Measurements from ENCODE around the gene SEPHS2. TPM values are rescaled to one million over a fixed set of nuclear protein-coding genes. Genes with fewer than 3 reads are reported as not detected.
"Not testable (repeated sequence)": the region's sequence is repeated elsewhere in the genome, so short reads cannot be mapped to it uniquely, and the experiment has no call there.

The SEPHS2 gene
- total RNA-seq, 4 donors from 2014 or later, result 21.6 to 36.1 (median 25.2) TPM

DNA sequence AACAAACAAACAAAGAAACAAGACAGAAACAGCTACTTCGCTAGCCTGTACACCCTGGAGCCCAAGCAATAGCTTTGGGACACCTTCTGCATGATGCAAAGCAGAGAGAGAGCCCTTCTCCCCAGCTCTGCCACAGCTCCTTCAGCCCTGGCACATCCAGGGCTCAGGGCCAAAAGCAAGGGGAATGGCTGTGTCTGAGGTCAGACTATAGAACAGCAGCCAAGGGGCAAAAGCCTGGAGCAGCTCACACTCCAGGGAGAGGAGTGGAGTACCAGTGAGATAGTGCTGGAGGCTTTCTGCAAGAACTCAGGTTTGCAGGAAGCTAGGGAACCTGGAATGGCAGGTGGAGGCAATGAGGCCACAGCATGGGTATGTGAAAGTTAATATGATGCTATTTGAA is 11.6 kb upstream of the SEPHS2 start:
- H3K27ac ChIP-seq, result no peak overlapping the region
- H3K36me3 ChIP-seq, result no peaks in the 10 kb centered on the region
- H3K4me3 ChIP-seq, result no peak overlapping the region
- no peak for TF ChIP-seq POLR2AphosphoS5 (IDR thresholded peaks at IDR 0.05)
- no peak for TF ChIP-seq POLR2A (IDR thresholded peaks at IDR 0.05)
- TF ChIP-seq EP300 (IDR thresholded peaks at IDR 0.05), result no peak
- TF ChIP-seq, protein P1, sequence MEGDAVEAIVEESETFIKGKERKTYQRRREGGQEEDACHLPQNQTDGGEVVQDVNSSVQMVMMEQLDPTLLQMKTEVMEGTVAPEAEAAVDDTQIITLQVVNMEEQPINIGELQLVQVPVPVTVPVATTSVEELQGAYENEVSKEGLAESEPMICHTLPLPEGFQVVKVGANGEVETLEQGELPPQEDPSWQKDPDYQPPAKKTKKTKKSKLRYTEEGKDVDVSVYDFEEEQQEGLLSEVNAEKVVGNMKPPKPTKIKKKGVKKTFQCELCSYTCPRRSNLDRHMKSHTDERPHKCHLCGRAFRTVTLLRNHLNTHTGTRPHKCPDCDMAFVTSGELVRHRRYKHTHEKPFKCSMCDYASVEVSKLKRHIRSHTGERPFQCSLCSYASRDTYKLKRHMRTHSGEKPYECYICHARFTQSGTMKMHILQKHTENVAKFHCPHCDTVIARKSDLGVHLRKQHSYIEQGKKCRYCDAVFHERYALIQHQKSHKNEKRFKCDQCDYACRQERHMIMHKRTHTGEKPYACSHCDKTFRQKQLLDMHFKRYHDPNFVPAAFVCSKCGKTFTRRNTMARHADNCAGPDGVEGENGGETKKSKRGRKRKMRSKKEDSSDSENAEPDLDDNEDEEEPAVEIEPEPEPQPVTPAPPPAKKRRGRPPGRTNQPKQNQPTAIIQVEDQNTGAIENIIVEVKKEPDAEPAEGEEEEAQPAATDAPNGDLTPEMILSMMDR (IDR thresholded peaks at IDR 0.05), result no peak
- no peaks in the 10 kb centered on the region for H3K27me3 ChIP-seq
- no peak for ATAC-seq
- no CpG with 5 or more reads among the region's 1 CpG for WGBS, 2 donors (ENCODE audit: low coverage in 1 of 2)
- no peaks in the 10 kb centered on the region for H3K9me3 ChIP-seq
- no peaks in the 10 kb centered on the region for H3K4me1 ChIP-seq

DNA sequence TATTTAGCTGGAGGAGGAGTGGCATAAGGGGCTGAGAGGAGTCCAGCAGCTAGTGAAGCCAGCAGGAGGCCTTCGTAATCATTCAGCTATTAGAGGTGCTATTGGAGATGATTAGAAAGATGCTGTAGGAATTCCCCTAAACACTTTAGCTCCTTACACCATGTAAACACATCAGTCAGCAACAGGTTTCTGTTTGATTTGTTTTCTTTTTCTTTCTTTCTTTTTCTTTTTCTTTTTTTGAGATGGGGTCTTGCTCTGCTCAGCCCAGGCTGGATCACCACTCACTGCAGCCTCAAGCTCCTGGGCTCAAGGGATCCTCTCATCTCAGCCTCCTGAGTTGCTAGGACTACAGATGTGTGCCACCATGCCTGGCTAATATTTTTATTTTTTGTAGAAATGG is 10.6 kb upstream of the SEPHS2 start:
- Histone ChIP-seq H3K27me3 (no peaks in the 10 kb centered on the region), H3K27ac (no peak overlapping the region), H3K36me3 (no peaks in the 10 kb centered on the region), H3K9me3 (no peaks in the 10 kb centered on the region), H3K4me3 (no peak overlapping the region), H3K4me1 (no peaks in the 10 kb centered on the region)
- 70% methylated on average over 1 of the region's 1 CpG; no CpG with 5 or more reads in 1 of the 2 donors for WGBS, 2 donors (ENCODE audit: low coverage in 1 of 2)
- ATAC-seq, result no peak
- no peak for TF ChIP-seq POLR2A (IDR thresholded peaks at IDR 0.05)
- TF ChIP-seq EP300 (IDR thresholded peaks at IDR 0.05), result no peak
- TF ChIP-seq POLR2AphosphoS5 (IDR thresholded peaks at IDR 0.05), result no peak
- TF ChIP-seq, protein P1 (IDR thresholded peaks at IDR 0.05), result no peak

DNA sequence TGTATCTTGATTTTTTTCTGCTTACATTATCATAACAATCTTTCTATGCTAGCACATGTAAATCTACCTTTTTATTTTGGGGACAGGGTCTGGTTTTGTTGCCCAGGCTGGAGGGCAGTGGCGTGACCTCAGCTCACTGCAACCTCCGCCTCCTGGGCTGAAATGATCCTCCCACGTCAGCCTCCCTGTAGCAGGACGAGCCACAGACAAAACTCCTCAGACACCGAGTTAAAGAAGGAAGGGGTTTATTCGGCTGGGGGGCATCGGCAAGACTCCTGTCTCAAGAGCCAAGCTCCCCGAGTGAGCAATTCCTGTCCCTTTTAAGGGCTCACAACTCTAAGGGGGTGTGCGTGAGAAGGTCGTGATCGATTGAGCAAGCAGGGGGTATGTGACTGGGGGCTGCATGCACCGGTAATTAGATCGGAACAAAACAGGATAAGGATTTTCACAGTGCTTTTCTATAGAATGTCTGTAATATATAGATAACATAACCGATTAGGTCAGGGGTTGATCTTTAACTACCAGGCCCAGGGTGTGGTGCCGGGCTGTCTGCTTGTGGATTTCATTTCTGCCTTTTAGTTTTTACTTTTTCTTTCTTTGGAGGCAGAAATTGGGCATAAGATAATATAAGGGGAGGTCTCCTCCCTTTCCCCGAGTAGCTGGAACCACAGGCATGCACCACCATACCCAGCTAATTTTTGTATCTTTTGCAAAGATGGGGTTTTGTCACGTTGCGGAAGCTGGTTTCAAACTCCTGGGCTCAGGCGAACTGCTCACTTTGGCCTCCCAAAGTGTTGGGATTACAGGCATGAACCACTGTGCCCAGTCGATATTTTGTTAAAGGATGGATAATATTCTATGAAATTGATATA is 7.3 kb upstream of the SEPHS2 start:
- H3K4me1 ChIP-seq, ATAC-seq, H3K27me3 ChIP-seq, H3K27ac ChIP-seq, H3K9me3 ChIP-seq, H3K4me3 ChIP-seq, H3K36me3 ChIP-seq: not testable (repeated sequence)
- WGBS, 2 donors (ENCODE audit: low coverage in 1 of 2), result 74 to 87% methylated on average over 9 to 15 of the region's 20 CpGs

DNA sequence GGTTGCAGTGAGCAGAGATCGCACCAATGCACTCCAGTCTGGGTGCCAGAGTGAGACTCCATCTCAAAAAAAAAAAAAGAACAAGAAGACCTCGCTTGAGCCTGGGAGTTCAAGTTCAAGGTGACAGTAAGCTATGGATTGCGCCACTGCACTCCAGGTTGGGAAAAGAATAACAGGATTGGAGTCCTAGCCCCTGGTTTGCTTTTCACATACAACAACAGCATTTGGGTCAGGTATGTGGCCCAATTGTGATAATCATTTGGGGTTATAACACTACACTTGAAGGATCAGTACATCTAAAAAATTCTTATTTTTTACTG is 3.4 kb upstream of the SEPHS2 start:
- Histone ChIP-seq H3K27me3 (no peaks in the 10 kb centered on the region), H3K9me3 (no peaks in the 10 kb centered on the region), H3K36me3 (peaks cover 0 to 3% of the 10 kb centered on the region in 2 donors), H3K4me3 (no peak overlapping the region), H3K4me1 (peaks cover 0 to 19% (median 5%) of the 10 kb centered on the region in 3 donors), H3K27ac (no peak overlapping the region)
- ATAC-seq, result no peak
- 86 to 88% methylated on average over 3 of the region's 3 CpGs for WGBS, 2 donors (ENCODE audit: low coverage in 1 of 2)
- no peak for TF ChIP-seq POLR2A (IDR thresholded peaks at IDR 0.05)
- no peak for TF ChIP-seq EP300 (IDR thresholded peaks at IDR 0.05)
- TF ChIP-seq, protein P1 (IDR thresholded peaks at IDR 0.05), result no peak
- no peak for TF ChIP-seq POLR2AphosphoS5 (IDR thresholded peaks at IDR 0.05)

DNA sequence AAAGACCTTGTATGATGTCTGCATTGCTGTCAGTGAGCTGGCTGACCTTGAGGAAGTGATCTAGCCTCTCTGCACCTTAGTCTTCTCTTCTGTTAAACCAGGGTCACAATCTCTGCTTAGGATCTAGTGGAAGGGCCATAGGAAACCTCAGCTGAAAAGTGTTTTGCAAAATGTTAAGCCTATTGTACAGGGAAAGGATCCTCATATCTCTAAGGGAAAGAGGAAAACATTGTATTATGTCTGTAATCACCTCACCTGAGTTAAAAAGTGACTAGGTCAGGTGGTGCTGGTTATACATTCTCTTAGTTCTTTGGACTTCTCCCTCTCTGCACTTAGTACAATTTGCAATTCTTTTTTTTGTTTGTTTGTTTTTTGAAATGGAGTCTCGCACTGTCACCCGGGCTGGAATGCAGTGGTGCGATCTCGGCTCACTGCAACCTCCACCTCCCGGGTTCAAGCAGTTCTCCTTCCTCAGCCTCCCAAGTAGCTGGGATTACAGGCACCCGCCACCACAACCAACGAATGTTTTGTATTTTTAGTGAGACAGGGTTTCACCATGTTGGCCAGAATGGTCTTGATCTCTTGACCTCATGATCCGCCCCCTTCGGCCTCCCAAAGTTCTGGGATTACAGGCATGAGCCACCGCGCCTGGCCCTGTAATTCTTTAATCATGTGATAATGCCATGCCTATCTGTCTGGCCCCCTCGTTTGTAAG is 2.0 kb upstream of the SEPHS2 start:
- H3K36me3 ChIP-seq, result peaks cover 0 to 17% of the 10 kb centered on the region in 2 donors
- 87 to 90% methylated on average over 5 to 9 of the region's 12 CpGs for WGBS, 2 donors (ENCODE audit: low coverage in 1 of 2)
- ATAC-seq, result no peak
- peaks cover 0 to 31% (median 5%) of the 10 kb centered on the region in 3 donors for H3K4me1 ChIP-seq
- no peak overlapping the region for H3K4me3 ChIP-seq
- TF ChIP-seq EP300 (IDR thresholded peaks at IDR 0.05) (no peak), POLR2AphosphoS5 (IDR thresholded peaks at IDR 0.05) (no peak), POLR2A (IDR thresholded peaks at IDR 0.05) (no peak)
- TF ChIP-seq, protein P1 (IDR thresholded peaks at IDR 0.05), result no peak
- H3K27me3 ChIP-seq, result no peaks in the 10 kb centered on the region
- H3K9me3 ChIP-seq, result no peaks in the 10 kb centered on the region
- H3K27ac ChIP-seq, result no peak overlapping the region

All from gastroesophageal sphincter (tissue), 4 donors.